ENCODE measurements around the gene SRRM5.

Gene SRRM5

GRCh38 chr19:43606569-43607229 is 5.2 kb upstream of the SRRM5 start:
- no peak overlapping the region for H3K27ac ChIP-seq (ENCODE audit: low read depth, low read length)
- peaks cover 9% of the 10 kb centered on the region; the same call in 1 of the 2 replicates for H3K4me1 ChIP-seq (ENCODE audit: control insufficient read depth, low read length)
- H4K20me1 ChIP-seq (ENCODE audit: control insufficient read depth, insufficient read depth, low read depth, low read length), result no peaks in the 10 kb centered on the region
- H3K9me3 ChIP-seq (ENCODE audit: control insufficient read depth, insufficient read depth, low read length), result no peaks in the 10 kb centered on the region
- H3K36me3 ChIP-seq (ENCODE audit: control insufficient read depth, low read length), result peaks cover 22% of the 10 kb centered on the region
- no peaks in the 10 kb centered on the region for H3K27me3 ChIP-seq (ENCODE audit: control insufficient read depth, low read length)
- H3K4me3 ChIP-seq (ENCODE audit: low read length), result no peak overlapping the region
- TF ChIP-seq, protein P1, sequence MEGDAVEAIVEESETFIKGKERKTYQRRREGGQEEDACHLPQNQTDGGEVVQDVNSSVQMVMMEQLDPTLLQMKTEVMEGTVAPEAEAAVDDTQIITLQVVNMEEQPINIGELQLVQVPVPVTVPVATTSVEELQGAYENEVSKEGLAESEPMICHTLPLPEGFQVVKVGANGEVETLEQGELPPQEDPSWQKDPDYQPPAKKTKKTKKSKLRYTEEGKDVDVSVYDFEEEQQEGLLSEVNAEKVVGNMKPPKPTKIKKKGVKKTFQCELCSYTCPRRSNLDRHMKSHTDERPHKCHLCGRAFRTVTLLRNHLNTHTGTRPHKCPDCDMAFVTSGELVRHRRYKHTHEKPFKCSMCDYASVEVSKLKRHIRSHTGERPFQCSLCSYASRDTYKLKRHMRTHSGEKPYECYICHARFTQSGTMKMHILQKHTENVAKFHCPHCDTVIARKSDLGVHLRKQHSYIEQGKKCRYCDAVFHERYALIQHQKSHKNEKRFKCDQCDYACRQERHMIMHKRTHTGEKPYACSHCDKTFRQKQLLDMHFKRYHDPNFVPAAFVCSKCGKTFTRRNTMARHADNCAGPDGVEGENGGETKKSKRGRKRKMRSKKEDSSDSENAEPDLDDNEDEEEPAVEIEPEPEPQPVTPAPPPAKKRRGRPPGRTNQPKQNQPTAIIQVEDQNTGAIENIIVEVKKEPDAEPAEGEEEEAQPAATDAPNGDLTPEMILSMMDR (IDR thresholded peaks at IDR 0.05; ENCODE audit: low read depth, low read length, poor library complexity, severe bottlenecking), result no peak
- TF ChIP-seq EZH2phosphoT487 (IDR thresholded peaks at IDR 0.05; ENCODE audit: borderline replicate concordance, low read length), result no peak
- peaks cover 15% of the 10 kb centered on the region for H3K79me2 ChIP-seq (ENCODE audit: control insufficient read depth, low read length)
- no peaks in the 10 kb centered on the region for H3K9me2 ChIP-seq (replicated peaks; ENCODE audit: control insufficient read depth, low read length)
- peaks cover 3% of the 10 kb centered on the region; the same call in 1 of the 2 replicates for H3F3A ChIP-seq (ENCODE audit: control insufficient read depth, insufficient read depth)
- no peak overlapping the region for H3K4me2 ChIP-seq (ENCODE audit: low read length)

DNA sequence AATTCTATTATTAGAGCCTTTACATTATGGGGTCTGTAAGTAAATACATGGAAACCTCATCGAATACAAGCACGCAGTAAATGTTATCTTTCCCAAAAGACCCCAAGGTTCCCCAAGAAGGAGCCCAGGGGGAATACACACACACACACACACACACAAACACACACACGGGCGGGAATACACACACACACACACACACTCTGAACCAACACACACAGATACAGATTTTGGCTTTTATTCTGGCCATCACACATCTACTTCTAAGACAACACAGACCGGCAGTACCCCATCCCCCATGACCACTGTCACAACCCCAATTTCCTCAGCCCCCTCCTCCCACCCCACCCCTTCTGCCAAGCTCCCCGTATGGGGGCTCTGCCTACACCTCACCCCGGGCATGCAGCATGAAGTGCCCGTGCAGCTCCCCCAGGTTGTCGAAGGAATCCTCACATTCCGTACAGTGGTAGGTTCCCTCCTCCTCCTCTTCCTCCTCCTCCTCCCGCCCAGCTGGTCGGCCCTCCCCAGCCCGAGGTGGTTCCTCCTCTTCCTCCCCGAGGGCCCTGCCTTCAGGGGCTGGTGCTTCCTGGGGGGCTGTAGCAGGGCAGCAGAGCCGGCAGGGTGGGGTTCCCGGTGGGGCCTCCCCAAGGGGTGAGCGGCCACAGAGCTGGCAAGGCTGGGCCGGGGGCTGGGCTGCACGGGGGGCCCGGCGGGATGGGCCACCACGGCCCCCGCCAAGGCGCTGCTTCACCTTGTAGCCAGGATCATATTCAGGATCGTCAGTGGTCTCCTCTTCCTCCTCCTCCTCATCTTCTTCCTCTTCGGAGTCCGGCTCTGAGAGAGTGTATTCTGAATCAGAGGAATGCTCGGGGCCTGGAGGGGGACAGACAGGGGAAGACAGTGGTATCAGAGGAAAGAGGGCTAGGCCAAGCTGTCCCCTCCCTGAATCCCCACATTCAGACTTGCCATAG is 4.4 kb upstream of the SRRM5 start:
- Histone ChIP-seq H3K27me3 (ENCODE audit: control insufficient read depth, low read length) (no peaks in the 10 kb centered on the region), H3K9me3 (ENCODE audit: control insufficient read depth, insufficient read depth, low read length) (no peaks in the 10 kb centered on the region), H3K36me3 (ENCODE audit: control insufficient read depth, low read length) (peaks cover 30% of the 10 kb centered on the region), H4K20me1 (ENCODE audit: control insufficient read depth, insufficient read depth, low read depth, low read length) (no peaks in the 10 kb centered on the region), H3K4me1 (ENCODE audit: control insufficient read depth, low read length) (peaks cover 9% of the 10 kb centered on the region; the same call in 1 of the 2 replicates), H3K27ac (ENCODE audit: low read depth, low read length) (no peak overlapping the region), H3K9me2 (replicated peaks; ENCODE audit: control insufficient read depth, low read length) (no peaks in the 10 kb centered on the region), H3K4me3 (ENCODE audit: low read length) (no peak overlapping the region), H3K79me2 (ENCODE audit: control insufficient read depth, low read length) (peaks cover 23% of the 10 kb centered on the region), H3F3A (ENCODE audit: control insufficient read depth, insufficient read depth) (peaks cover 3% of the 10 kb centered on the region; the same call in 1 of the 2 replicates), H3K4me2 (ENCODE audit: low read length) (no peak overlapping the region)
- TF ChIP-seq, protein P1 (IDR thresholded peaks at IDR 0.05; ENCODE audit: low read depth, low read length, poor library complexity, severe bottlenecking), result no peak
- no peak for TF ChIP-seq EZH2phosphoT487 (IDR thresholded peaks at IDR 0.05; ENCODE audit: borderline replicate concordance, low read length)

- Histone ChIP-seq H3K4me3 (ENCODE audit: low read length) (no peak overlapping the region), H3K4me1 (ENCODE audit: control insufficient read depth, low read length) (no peaks in the 10 kb centered on the region), H3F3A (ENCODE audit: control insufficient read depth, insufficient read depth) (peaks cover 3% of the 10 kb centered on the region; the same call in 1 of the 2 replicates), H3K79me2 (ENCODE audit: control insufficient read depth, low read length) (peaks cover 45% of the 10 kb centered on the region), H3K9me3 (ENCODE audit: control insufficient read depth, insufficient read depth, low read length) (no peaks in the 10 kb centered on the region), H3K4me2 (ENCODE audit: low read length) (no peak overlapping the region), H3K9me2 (replicated peaks; ENCODE audit: control insufficient read depth, low read length) (no peaks in the 10 kb centered on the region), H3K27ac (ENCODE audit: low read depth, low read length) (no peak overlapping the region), H3K36me3 (ENCODE audit: control insufficient read depth, low read length) (peaks cover 40% of the 10 kb centered on the region), H3K27me3 (ENCODE audit: control insufficient read depth, low read length) (no peaks in the 10 kb centered on the region), H4K20me1 (ENCODE audit: control insufficient read depth, insufficient read depth, low read depth, low read length) (no peaks in the 10 kb centered on the region)
- TF ChIP-seq, protein P1 (IDR thresholded peaks at IDR 0.05; ENCODE audit: low read depth, low read length, poor library complexity, severe bottlenecking), result no peak
- no peak for TF ChIP-seq EZH2phosphoT487 (IDR thresholded peaks at IDR 0.05; ENCODE audit: borderline replicate concordance, low read length)
These were observed 2.0 kb upstream of the SRRM5 start for GRCh38 chr19:43609872-43610271.

Measured in DOHH2 (cell line).